ENCODE data around the gene FRMPD4. TPM values are rescaled to one million over a fixed set of nuclear protein-coding genes. Genes with fewer than 3 reads are reported as not detected.

The FRMPD4 gene
- total RNA-seq, 3 donors from 2014 or later (not counting 1 experiment from before 2014, with no cell fraction given): not detected

GRCh38 chrX:12494400-12495138, 356.3 kb downstream of the FRMPD4 start:
- Mint-ChIP-seq H3K27me3 (ENCODE audit: low read depth in 2 of 2) (no peaks in the 10 kb centered on the region), H3K4me3 (no peak overlapping the region), H3K27ac (no peak overlapping the region), H3K4me1 (no peaks in the 10 kb centered on the region), H3K9me3 (no peaks in the 10 kb centered on the region), H3K36me3 (no peaks in the 10 kb centered on the region)
- H3K36me3 ChIP-seq (ENCODE audit: control insufficient read depth, insufficient read depth, low read length): no peaks in the 10 kb centered on the region
- no peak for TF ChIP-seq CTCF (IDR thresholded peaks at IDR 0.05)
- H3K4me3 ChIP-seq (ENCODE audit: low read length): no peak overlapping the region
- WGBS (ENCODE audit: insufficient coverage): 84% methylated on average over 10 of the region's 11 CpGs
- ATAC-seq (no peak), DNase-seq (no peak)
- H3K9me3 ChIP-seq (ENCODE audit: control insufficient read depth, insufficient read depth, low read length): no peaks in the 10 kb centered on the region
- H3K27ac ChIP-seq (ENCODE audit: low read length): no peak overlapping the region
- no peaks in the 10 kb centered on the region for H3K27me3 ChIP-seq (ENCODE audit: control insufficient read depth, insufficient read depth, low read length)
- intact Hi-C loops (cut with micrococcal nuclease): no loop called here
- no peaks in the 10 kb centered on the region for H3K4me1 ChIP-seq (ENCODE audit: control insufficient read depth, insufficient read depth, low read length)

- H3K4me1 ChIP-seq (ENCODE audit: control insufficient read depth, insufficient read depth, low read length): no peaks in the 10 kb centered on the region
- no peak overlapping the region for H3K27ac Mint-ChIP-seq
- no peak overlapping the region for H3K27ac ChIP-seq (ENCODE audit: low read length)
- no peak overlapping the region for H3K4me3 Mint-ChIP-seq
- H3K9me3 Mint-ChIP-seq: no peaks in the 10 kb centered on the region
- no peaks in the 10 kb centered on the region for H3K4me1 Mint-ChIP-seq
- 92% methylated on average over 1 of the region's 4 CpGs for WGBS (ENCODE audit: insufficient coverage)
- H3K27me3 ChIP-seq (ENCODE audit: control insufficient read depth, insufficient read depth, low read length): no peaks in the 10 kb centered on the region
- no peaks in the 10 kb centered on the region for H3K36me3 Mint-ChIP-seq
- no peak for TF ChIP-seq CTCF (IDR thresholded peaks at IDR 0.05)
- ATAC-seq (no peak), DNase-seq (no peak)
- intact Hi-C loops (cut with micrococcal nuclease): no loop called here
- H3K27me3 Mint-ChIP-seq (ENCODE audit: low read depth in 2 of 2): no peaks in the 10 kb centered on the region
- H3K36me3 ChIP-seq (ENCODE audit: control insufficient read depth, insufficient read depth, low read length): no peaks in the 10 kb centered on the region
- no peak overlapping the region for H3K4me3 ChIP-seq (ENCODE audit: low read length)
- H3K9me3 ChIP-seq (ENCODE audit: control insufficient read depth, insufficient read depth, low read length): no peaks in the 10 kb centered on the region
Observed at GRCh38 chrX:12496343-12496742, 358.1 kb downstream of the FRMPD4 start.

GRCh38 chrX:12497832-12498591, 359.7 kb downstream of the FRMPD4 start:
- H3K4me1 ChIP-seq (ENCODE audit: control insufficient read depth, insufficient read depth, low read length): no peaks in the 10 kb centered on the region
- ATAC-seq (no peak), DNase-seq (no peak)
- H3K27ac Mint-ChIP-seq: no peak overlapping the region
- intact Hi-C loops (cut with micrococcal nuclease): no loop called here
- no peaks in the 10 kb centered on the region for H3K36me3 ChIP-seq (ENCODE audit: control insufficient read depth, insufficient read depth, low read length)
- H3K27me3 Mint-ChIP-seq (ENCODE audit: low read depth in 2 of 2): no peaks in the 10 kb centered on the region
- H3K4me1 Mint-ChIP-seq: no peaks in the 10 kb centered on the region
- H3K9me3 Mint-ChIP-seq: no peaks in the 10 kb centered on the region
- no peak overlapping the region for H3K27ac ChIP-seq (ENCODE audit: low read length)
- H3K27me3 ChIP-seq (ENCODE audit: control insufficient read depth, insufficient read depth, low read length): no peaks in the 10 kb centered on the region
- H3K4me3 Mint-ChIP-seq: no peak overlapping the region
- no peak overlapping the region for H3K4me3 ChIP-seq (ENCODE audit: low read length)
- no peaks in the 10 kb centered on the region for H3K36me3 Mint-ChIP-seq
- no peak for TF ChIP-seq CTCF (IDR thresholded peaks at IDR 0.05)
- 83% methylated on average over 7 of the region's 8 CpGs for WGBS (ENCODE audit: insufficient coverage)
- H3K9me3 ChIP-seq (ENCODE audit: control insufficient read depth, insufficient read depth, low read length): no peaks in the 10 kb centered on the region
